Activated CD8-positive, alpha-beta memory T cell treated with anti-CD3 and anti-CD28 coated beads, Interleukin-2, amount 10 ng/mL, durations not matched to agents 7 days and 5 days (primary cell): Measurements from ENCODE around the gene GAS6. TPM values are rescaled to one million over a fixed set of nuclear protein-coding genes. Genes with fewer than 3 reads are reported as not detected.
"Not testable (repeated sequence)": the region's sequence is repeated elsewhere in the genome, so short reads cannot be mapped to it uniquely, and the experiment has no call there.

Experiments used
- ATAC-seq: fragments of 150-1000 bp; cut with Tn5 transposase; one replicate; pipeline ENCODE4 v1.10.0; 2021; ENCODE audit warnings: moderate library complexity
- CTCF ChIA-PET: fragments of 350-600 bp; sonication (Branson Sonifier 250); formaldehyde crosslinking; loops from one replicate; lab custom pipeline; 2021; ENCODE audit warnings: antibody characterized with exemption; lab: Charles Lee
- DNase-seq: peaks from one replicate; pipeline ENCODE4 v3.0.0-alpha.2; 2020
- H3K27ac Mint-ChIP-seq: one replicate; pipeline ENCODE4 v1.8.0; 2021; ENCODE audit warnings: mild to moderate bottlenecking, mixed read lengths
- H3K27me3 Mint-ChIP-seq: one replicate; pipeline ENCODE4 v1.8.0; 2021; ENCODE audit warnings: mixed read lengths
- H3K36me3 Mint-ChIP-seq: one replicate; pipeline ENCODE4 v1.8.0; 2021; ENCODE audit warnings: mild to moderate bottlenecking, mixed read lengths
- H3K4me1 Mint-ChIP-seq: one replicate; pipeline ENCODE4 v1.8.0; 2021; ENCODE audit warnings: mixed read lengths
- H3K4me3 Mint-ChIP-seq: one replicate; pipeline ENCODE4 v1.8.0; 2021; ENCODE audit warnings: mild to moderate bottlenecking, moderate library complexity, mixed read lengths
- H3K9me3 Mint-ChIP-seq: one replicate; pipeline ENCODE4 v1.8.0; 2022; ENCODE audit warnings: low read depth, mixed read lengths
- total RNA-seq, 2 experiments: library from RNA; stranded (reverse); gene quantifications; one replicate each; pipeline ENCODE4 v1.2.3, GENCODE V29; 2021

The GAS6 gene
- total RNA-seq, 2 experiments from 2014 or later, result 0.15 to 0.23 TPM

GRCh38 chr13:113827021-113827420 is 36.9 kb downstream of the GAS6 start:
- Mint-ChIP-seq H3K4me1 (no peaks in the 10 kb centered on the region), H3K27me3 (no peaks in the 10 kb centered on the region), H3K36me3 (no peaks in the 10 kb centered on the region), H3K27ac (no peak overlapping the region), H3K9me3 (no peaks in the 10 kb centered on the region), H3K4me3 (no peak overlapping the region)
- ATAC-seq (no peak), DNase-seq (no peak)
- CTCF ChIA-PET, result no interaction called here

GRCh38 chr13:113826446-113826845 is 37.4 kb downstream of the GAS6 start:
- DNase-seq, H3K36me3 Mint-ChIP-seq, H3K4me3 Mint-ChIP-seq, H3K9me3 Mint-ChIP-seq, ATAC-seq, H3K27ac Mint-ChIP-seq, H3K4me1 Mint-ChIP-seq, CTCF ChIA-PET, H3K27me3 Mint-ChIP-seq: not testable (repeated sequence)

GRCh38 chr13:113825841-113826240 is 38.0 kb downstream of the GAS6 start:
- DNase-seq, result no peak
- Mint-ChIP-seq H3K4me3 (no peak overlapping the region), H3K36me3 (no peaks in the 10 kb centered on the region), H3K9me3 (no peaks in the 10 kb centered on the region), H3K4me1 (no peaks in the 10 kb centered on the region), H3K27me3 (no peaks in the 10 kb centered on the region), H3K27ac (no peak overlapping the region)
- no peak for ATAC-seq
- CTCF ChIA-PET, result no interaction called here

DNA sequence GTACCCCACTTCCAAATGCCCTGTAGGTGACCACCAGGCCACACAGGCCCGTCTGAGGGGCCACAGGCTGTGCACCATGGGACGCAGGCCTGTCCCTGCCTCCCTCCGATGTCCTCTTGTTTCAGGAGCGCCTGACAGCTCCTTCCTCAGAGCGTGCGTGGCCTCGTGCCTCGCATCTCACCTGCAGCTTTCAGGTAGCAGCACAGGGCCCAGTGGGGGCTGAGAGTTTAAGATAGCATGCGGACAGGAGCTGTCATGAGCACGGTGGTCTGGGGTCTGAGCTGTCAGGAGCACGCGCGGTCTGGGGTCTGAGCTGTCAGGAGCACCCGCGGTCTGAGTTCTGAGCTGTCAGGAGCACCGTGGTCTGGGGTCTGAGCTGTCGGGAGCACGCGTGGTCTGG is 40.1 kb downstream of the GAS6 start:
- CTCF ChIA-PET, result no interaction called here
- Mint-ChIP-seq H3K9me3 (no peaks in the 10 kb centered on the region), H3K36me3 (no peaks in the 10 kb centered on the region), H3K27ac (no peak overlapping the region), H3K4me3 (no peak overlapping the region), H3K4me1 (no peaks in the 10 kb centered on the region), H3K27me3 (no peaks in the 10 kb centered on the region)
- DNase-seq (no peak), ATAC-seq (no peak)

GRCh38 chr13:113822956-113823744 is 40.7 kb downstream of the GAS6 start:
- H3K4me1 Mint-ChIP-seq, result no peaks in the 10 kb centered on the region
- DNase-seq (no peak), ATAC-seq (no peak)
- H3K9me3 Mint-ChIP-seq, result no peaks in the 10 kb centered on the region
- CTCF ChIA-PET, result no interaction called here
- H3K27ac Mint-ChIP-seq, result no peak overlapping the region
- H3K4me3 Mint-ChIP-seq, result no peak overlapping the region
- H3K36me3 Mint-ChIP-seq, result no peaks in the 10 kb centered on the region
- no peaks in the 10 kb centered on the region for H3K27me3 Mint-ChIP-seq

GRCh38 chr13:113822266-113822665 is 41.6 kb downstream of the GAS6 start:
- Mint-ChIP-seq H3K4me3 (no peak overlapping the region), H3K9me3 (no peaks in the 10 kb centered on the region), H3K36me3 (no peaks in the 10 kb centered on the region), H3K27me3 (no peaks in the 10 kb centered on the region), H3K4me1 (no peaks in the 10 kb centered on the region), H3K27ac (no peak overlapping the region)
- CTCF ChIA-PET, result no interaction called here
- DNase-seq (no peak), ATAC-seq (no peak)

GRCh38 chr13:113821847-113822246 is 42.0 kb downstream of the GAS6 start:
- DNase-seq, result no peak
- CTCF ChIA-PET, result no interaction called here
- H3K4me1 Mint-ChIP-seq, result peaks cover 3% of the 10 kb centered on the region
- H3K36me3 Mint-ChIP-seq, result no peaks in the 10 kb centered on the region
- no peaks in the 10 kb centered on the region for H3K9me3 Mint-ChIP-seq
- H3K27me3 Mint-ChIP-seq, result peaks cover 1% of the 10 kb centered on the region
- no peak for ATAC-seq
- H3K4me3 Mint-ChIP-seq, result no peak overlapping the region
- H3K27ac Mint-ChIP-seq, result no peak overlapping the region

DNA sequence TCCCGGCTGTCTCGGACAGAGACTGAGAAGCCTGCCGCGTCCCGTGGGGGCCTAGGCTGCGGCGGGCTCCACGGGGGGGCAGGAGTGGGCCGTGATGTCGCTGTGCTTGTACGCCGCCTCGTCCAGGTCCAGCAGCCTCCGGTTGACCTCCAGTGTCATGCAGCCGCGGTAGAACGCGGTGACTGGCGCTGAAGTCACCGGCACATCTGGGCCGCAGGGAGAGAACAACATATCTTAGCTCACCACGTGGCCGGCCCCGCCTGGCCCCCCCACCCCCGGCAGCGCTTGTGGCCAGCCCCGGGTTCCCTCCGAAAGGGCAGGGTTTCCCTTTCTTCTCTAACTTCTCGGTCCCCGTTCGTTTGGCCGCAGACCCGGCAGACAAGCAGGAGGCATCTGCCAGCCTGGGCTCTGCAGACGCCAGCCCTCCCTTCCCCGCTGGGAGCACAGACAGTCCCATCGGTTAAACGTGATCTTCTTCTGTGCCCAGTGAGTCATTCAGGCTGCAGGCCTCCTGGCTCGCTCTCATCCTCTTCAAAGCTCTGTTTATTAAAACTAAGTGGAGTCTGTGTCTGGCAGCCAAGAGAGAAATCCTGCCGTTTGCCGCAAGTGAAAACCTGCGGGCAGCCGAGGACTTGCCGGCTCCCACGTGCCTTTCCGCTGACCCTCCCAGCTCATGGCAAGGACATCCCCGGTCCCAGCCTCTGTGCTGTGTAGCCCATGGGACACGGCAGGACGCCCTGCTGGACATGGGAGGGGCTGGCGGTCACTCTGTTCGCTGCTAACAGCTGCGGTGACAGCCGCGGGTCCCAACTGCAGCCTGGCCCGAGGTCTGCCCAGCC is 42.8 kb downstream of the GAS6 start:
- no peaks in the 10 kb centered on the region for H3K9me3 Mint-ChIP-seq
- H3K27me3 Mint-ChIP-seq, result peaks cover 3% of the 10 kb centered on the region
- peaks cover 11% of the 10 kb centered on the region for H3K4me1 Mint-ChIP-seq
- DNase-seq, result no peak
- no peak overlapping the region for H3K27ac Mint-ChIP-seq
- H3K4me3 Mint-ChIP-seq, result no peak overlapping the region
- H3K36me3 Mint-ChIP-seq, result no peaks in the 10 kb centered on the region
- ATAC-seq, result no peak
- CTCF ChIA-PET, result interaction anchor here (1.6 kb wide), 1 partner anchor 405 kb away, joined by 5 read pairs; no protein-coding TSS in a partner anchor

- Mint-ChIP-seq H3K27me3 (peaks cover 3% of the 10 kb centered on the region), H3K27ac (no peak overlapping the region), H3K4me3 (no peak overlapping the region), H3K9me3 (no peaks in the 10 kb centered on the region), H3K36me3 (no peaks in the 10 kb centered on the region), H3K4me1 (peaks cover 18% of the 10 kb centered on the region)
- DNase-seq (no peak), ATAC-seq (no peak)
- CTCF ChIA-PET, result interaction anchor here (1.6 kb wide), 1 partner anchor 406 kb away, joined by 5 read pairs; no protein-coding TSS in a partner anchor
Measured at GRCh38 chr13:113819731-113820715, 43.9 kb downstream of the GAS6 start.

DNA sequence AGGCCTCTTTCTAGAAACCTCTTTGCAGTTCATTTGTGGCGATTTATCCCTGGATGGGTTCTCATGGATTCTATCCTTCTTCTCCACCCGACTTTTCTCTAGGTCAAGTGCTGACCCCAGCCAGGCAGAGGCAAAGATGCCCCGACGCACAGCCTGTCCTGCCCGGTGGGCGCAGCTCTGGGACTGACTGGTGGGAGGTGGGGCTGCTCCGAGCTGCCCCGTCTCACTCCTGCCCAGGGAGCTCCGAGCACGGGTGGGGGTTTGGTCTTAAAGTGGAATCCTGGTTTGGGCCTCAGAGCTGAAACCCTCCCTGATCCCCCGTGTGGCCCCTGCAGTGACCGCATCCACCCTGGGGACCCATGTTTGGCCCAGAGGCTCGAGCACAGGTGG is 44.5 kb downstream of the GAS6 start:
- Mint-ChIP-seq H3K4me1 (peaks cover 19% of the 10 kb centered on the region), H3K27ac (no peak overlapping the region)

DNA sequence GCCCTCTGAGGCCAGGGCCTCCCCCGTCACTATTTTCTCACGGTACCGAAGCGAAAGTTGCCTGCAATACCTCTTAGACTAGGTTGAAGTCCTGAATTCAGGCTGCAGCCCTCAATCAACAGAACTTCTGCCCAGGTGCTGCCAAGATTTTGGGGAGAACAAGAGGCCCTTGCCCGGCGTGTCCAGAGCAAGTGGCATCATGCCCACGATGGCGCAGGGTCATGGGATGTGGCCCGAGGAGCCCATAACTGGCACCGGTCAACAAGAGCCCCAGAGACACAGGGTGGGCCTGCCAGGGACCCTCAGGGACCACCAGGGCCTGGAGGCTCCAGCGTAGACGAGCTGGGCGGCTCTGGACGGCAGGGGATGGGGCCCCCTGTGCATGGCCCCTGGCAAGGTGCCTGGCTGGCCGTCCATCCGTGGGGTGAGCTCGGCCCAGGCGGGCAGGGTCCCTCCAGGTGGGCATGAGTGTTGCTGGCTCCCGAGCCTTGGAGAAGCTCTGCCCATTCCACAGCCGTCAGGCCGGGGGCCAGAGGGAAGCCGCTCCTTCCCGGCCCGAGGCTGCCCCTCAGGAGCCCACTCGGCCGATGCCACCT is 45.1 kb downstream of the GAS6 start:
- H3K27ac Mint-ChIP-seq, result no peak overlapping the region
- no peaks in the 10 kb centered on the region for H3K36me3 Mint-ChIP-seq
- ATAC-seq, result no peak
- no peak for DNase-seq
- peaks cover 3% of the 10 kb centered on the region for H3K27me3 Mint-ChIP-seq
- CTCF ChIA-PET, result no interaction called here
- peaks cover 19% of the 10 kb centered on the region for H3K4me1 Mint-ChIP-seq
- H3K9me3 Mint-ChIP-seq, result no peaks in the 10 kb centered on the region
- no peak overlapping the region for H3K4me3 Mint-ChIP-seq

More for the DNA sequence above, 44.5 kb downstream of the GAS6 start:
- CTCF ChIA-PET, result interaction anchor here (1.6 kb wide), 1 partner anchor 407 kb away, joined by 5 read pairs; no protein-coding TSS in a partner anchor
- peaks cover 3% of the 10 kb centered on the region for H3K27me3 Mint-ChIP-seq
- ATAC-seq (no peak), DNase-seq (no peak)
- H3K9me3 Mint-ChIP-seq, result no peaks in the 10 kb centered on the region
- no peak overlapping the region for H3K4me3 Mint-ChIP-seq
- no peaks in the 10 kb centered on the region for H3K36me3 Mint-ChIP-seq

DNA sequence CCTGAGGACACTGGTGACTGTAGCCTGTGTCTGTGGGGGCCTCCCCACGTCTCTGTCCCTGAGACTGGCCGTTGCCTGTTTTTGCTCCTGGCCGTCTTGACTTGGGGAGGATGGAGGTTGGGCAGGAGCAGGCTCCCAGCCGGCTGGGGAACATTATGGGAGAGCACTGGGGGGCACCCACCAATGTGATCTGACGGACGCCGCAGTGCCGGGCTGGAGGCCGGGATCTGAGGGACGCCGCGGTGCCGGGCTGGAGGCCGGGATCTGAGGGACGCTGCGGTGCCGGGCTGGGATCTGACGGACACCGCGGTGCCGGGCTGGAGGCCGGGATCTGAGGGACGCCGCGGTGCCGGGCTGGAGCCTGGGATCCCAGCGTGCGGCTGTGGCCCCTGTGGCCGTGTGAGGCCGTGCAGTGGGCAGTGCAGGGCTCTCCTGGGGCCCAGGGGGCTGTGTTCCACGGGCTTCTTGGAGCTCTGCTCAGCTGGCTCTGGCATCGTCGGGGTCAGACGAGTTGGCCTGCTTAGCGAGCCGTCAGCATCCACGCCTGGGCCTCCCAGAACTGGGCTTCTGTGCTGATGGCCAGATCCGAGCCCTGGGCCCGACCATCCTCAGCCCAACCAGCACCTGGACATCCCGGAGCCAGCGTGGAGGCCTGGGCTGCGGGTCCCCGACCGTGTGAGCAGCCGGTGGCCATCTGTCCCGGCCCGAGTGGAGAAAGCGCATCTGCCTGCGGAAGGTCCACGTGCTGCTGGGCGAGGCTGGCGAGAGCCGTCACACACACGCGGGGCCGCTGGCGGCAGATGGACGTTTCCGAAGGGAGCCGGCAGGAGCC is 45.8 kb downstream of the GAS6 start:
- peaks cover 3% of the 10 kb centered on the region for H3K27me3 Mint-ChIP-seq
- ATAC-seq (no peak), DNase-seq (no peak)
- no peak overlapping the region for H3K27ac Mint-ChIP-seq
- H3K4me1 Mint-ChIP-seq, result peaks cover 19% of the 10 kb centered on the region
- H3K4me3 Mint-ChIP-seq, result no peak overlapping the region
- H3K9me3 Mint-ChIP-seq, result no peaks in the 10 kb centered on the region
- H3K36me3 Mint-ChIP-seq, result no peaks in the 10 kb centered on the region
- CTCF ChIA-PET, result no interaction called here
